GM21360 (cell line): Measurements from ENCODE around the gene C1RL.
"Not testable (repeated sequence)": the region's sequence is repeated elsewhere in the genome, so short reads cannot be mapped to it uniquely, and the experiment has no call there.

ENCODE experiments used
- ATAC-seq: cut with Tn5 transposase; IDR thresholded peaks from one replicate; pipeline ENCODE4 v1.9.1; 2021; ENCODE audit warnings: mild to moderate bottlenecking, moderate library complexity; ENCODE audit not compliant: unreplicated experiment

C1RL gene

GRCh38 chr12:7116916-7117315 is 7.9 kb upstream of the C1RL start:
- ATAC-seq = no peak

GRCh38 chr12:7116196-7116595 is 7.2 kb upstream of the C1RL start:
- no peak for ATAC-seq

GRCh38 chr12:7114851-7115250 is 5.8 kb upstream of the C1RL start:
- ATAC-seq = no peak

- ATAC-seq = no peak
Observed at GRCh38 chr12:7114008-7114407, 5.0 kb upstream of the C1RL start.

GRCh38 chr12:7113389-7113871 is 4.4 kb upstream of the C1RL start:
- ATAC-seq = no peak

GRCh38 chr12:7112041-7112440 is 3.0 kb upstream of the C1RL start:
- no peak for ATAC-seq

- ATAC-seq = no peak
Observed at GRCh38 chr12:7110661-7111060, 1.6 kb upstream of the C1RL start.

- ATAC-seq = no peak
Observed at GRCh38 chr12:7109572-7109920, 532 bp upstream of the C1RL start.

- peak; percentile 72 for ATAC-seq
Observed at GRCh38 chr12:7108003-7108795, 815 bp downstream of the C1RL start.

GRCh38 chr12:7107636-7108002 is 1.4 kb downstream of the C1RL start:
- no peak for ATAC-seq

- not testable (repeated sequence) for ATAC-seq
Observed at GRCh38 chr12:7107181-7107580, 1.8 kb downstream of the C1RL start.

GRCh38 chr12:7106082-7106481 is 2.9 kb downstream of the C1RL start:
- no peak for ATAC-seq

GRCh38 chr12:7103837-7104584 is 5.0 kb downstream of the C1RL start:
- ATAC-seq = no peak

GRCh38 chr12:7102582-7102981 is 6.4 kb downstream of the C1RL start:
- no peak for ATAC-seq

GRCh38 chr12:7101694-7102131 is 7.3 kb downstream of the C1RL start:
- no peak for ATAC-seq

GRCh38 chr12:7101047-7101693 is 7.8 kb downstream of the C1RL start:
- no peak for ATAC-seq

GRCh38 chr12:7100239-7100638 is 8.8 kb downstream of the C1RL start:
- no peak for ATAC-seq

- ATAC-seq = no peak
Observed at GRCh38 chr12:7099290-7099996, 9.6 kb downstream of the C1RL start.

- ATAC-seq = no peak
Observed at GRCh38 chr12:7096979-7097378, 12.0 kb downstream of the C1RL start.

- ATAC-seq = no peak
Observed at GRCh38 chr12:7096006-7096932, 12.7 kb downstream of the C1RL start.
